ENCODE measurements around the gene ACACB.

DNA sequence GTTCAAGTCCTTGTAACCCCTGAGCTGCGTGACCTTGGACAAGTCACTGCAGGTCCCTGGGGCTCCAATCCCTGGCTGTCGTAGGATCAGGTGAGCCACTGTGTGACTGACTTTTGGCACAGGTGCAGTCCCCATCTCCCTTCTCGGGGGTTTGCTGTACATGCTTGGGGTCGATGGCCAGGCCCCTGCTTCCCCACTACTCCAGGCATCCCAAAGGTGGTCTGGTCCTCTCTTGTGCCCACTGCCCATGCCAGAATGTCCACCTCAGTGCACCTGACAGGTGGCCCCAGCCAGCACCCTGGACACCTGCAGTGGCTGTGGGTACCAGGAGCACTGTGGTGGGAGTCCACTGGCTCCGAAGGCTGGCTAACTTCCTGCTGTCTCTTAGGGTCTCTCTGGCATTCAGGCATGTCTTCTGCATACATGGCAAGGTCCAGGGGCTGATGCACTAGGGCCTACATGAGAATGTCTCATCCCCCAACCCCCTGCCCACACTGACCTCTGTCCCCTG lies 178.0 kb downstream of the ACACB start:
- TF ChIP-seq, protein P1, sequence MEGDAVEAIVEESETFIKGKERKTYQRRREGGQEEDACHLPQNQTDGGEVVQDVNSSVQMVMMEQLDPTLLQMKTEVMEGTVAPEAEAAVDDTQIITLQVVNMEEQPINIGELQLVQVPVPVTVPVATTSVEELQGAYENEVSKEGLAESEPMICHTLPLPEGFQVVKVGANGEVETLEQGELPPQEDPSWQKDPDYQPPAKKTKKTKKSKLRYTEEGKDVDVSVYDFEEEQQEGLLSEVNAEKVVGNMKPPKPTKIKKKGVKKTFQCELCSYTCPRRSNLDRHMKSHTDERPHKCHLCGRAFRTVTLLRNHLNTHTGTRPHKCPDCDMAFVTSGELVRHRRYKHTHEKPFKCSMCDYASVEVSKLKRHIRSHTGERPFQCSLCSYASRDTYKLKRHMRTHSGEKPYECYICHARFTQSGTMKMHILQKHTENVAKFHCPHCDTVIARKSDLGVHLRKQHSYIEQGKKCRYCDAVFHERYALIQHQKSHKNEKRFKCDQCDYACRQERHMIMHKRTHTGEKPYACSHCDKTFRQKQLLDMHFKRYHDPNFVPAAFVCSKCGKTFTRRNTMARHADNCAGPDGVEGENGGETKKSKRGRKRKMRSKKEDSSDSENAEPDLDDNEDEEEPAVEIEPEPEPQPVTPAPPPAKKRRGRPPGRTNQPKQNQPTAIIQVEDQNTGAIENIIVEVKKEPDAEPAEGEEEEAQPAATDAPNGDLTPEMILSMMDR (IDR thresholded peaks at IDR 0.05) = no peak
- TF ChIP-seq POLR2A (IDR thresholded peaks at IDR 0.05) = no peak
